ENCODE data around the gene RNF144B. TPM values are rescaled to one million over a fixed set of nuclear protein-coding genes. Genes with fewer than 3 reads are reported as not detected.
A peak's percentile ranks its signal among the peaks of the same experiment; 100 is the strongest.
"Not testable (repeated sequence)": the region's sequence is repeated elsewhere in the genome, so short reads cannot be mapped to it uniquely, and the experiment has no call there.

The RNF144B gene
- 1.1 and 1.3 TPM in 2 replicates for total RNA-seq (2014; rRNA removed; shearing (Covaris generic))
- polyA plus RNA-seq (2015; cell fraction: cytosol; rRNA removed) = 2.7 and 6.6 TPM in 2 replicates
- 3.0 and 3.4 TPM in 2 replicates for polyA plus RNA-seq (2015; cell fraction: nucleus; rRNA removed)

DNA sequence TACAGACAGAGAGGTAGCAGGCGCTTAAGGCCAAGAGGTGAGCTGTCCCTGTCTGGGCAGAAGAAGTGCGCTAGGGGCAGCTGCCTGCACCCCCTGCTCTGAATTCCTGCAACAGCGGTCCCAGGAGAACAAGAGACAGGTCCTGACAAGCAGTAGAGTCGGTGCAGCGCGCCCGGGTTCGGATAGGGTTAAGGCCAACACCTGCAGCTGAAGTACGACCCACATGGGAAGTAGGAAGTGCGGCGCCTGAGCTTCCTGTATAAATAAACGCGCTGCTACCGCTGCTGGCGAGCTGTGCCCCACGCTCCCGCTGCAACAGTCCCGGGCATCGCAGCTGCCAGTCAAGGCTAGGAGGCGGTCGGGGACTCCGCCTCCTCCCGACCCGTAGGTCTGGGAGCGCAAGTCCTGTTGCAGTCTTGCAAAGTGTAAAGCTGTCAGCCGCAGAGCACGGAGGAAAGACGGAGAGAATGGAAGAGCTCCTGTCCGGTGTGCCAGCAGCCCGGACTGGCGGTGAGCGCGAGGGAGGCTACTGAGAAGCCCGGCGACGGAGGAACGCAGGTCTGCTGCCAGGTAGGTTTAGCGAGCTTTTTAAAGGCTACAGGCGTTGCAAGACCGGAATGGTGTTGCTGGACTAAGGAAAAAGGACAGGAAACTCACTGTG is at the start of gene RNF144B:
RNF144B (plus strand) TSS at position 290 of the 661 bp plus-strand sequence. CDS start 12,185 bp downstream, outside the sequence.
- DNase-seq (ENCODE audit: low read depth) = peak; percentile 90

DNA sequence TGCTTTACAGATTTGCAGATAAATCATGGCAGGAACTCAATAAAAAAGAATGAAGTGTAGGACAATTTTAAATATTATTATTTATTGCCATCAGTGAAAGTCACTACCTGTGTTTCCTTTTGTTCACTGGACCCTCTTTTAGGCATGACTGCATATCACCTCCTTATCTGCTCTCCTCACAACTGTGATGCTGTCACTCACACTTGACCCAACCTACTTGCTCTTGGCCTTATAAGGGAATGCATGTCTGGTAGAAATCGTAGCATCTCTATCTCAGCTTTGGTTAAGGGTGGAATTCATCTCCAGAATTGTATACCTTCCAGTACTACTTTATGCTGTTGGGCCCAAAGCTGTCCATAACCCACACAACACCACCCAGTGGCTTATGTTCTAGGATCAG is 47.6 kb upstream of the RNF144B start:
- DNase-seq (ENCODE audit: low read depth) = no peak

DNA sequence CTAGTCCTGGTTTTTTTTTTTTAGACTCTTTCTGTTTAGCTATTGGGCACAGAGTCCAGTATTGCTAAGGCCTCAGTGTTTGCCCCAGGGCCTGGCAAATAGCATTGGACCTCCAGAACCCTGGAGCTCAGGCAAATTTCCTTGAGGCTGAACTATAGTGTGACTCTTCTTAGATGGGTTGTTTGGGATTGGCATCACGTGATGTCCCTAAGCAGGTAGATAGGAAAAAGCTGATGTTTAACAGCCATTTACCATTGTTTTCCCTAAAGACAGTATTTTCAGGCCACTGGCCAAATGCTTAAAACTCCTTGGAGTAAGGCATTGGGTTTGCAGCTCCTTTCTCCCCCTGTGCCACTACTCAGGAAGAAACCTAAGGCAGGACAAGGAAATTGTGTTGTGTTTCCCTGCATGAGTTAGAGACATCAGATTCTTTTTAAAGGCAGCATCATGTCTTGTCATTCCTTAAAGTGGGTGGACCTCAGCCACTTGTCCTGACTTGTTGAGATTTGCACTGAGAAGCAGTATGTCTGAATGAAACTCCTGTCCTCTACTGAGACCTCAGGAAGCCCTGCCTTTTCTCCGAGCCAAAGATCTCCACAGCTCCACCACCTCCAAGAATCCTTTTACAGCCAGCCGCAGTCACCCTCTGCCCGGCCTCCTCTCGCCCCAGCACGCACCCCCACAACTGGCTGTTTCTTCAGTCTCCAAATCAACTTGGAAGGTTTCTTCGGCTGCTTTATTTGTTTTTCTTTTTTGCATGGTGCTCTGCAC is 46.2 kb upstream of the RNF144B start:
- no peak for DNase-seq (ENCODE audit: low read depth)

DNA sequence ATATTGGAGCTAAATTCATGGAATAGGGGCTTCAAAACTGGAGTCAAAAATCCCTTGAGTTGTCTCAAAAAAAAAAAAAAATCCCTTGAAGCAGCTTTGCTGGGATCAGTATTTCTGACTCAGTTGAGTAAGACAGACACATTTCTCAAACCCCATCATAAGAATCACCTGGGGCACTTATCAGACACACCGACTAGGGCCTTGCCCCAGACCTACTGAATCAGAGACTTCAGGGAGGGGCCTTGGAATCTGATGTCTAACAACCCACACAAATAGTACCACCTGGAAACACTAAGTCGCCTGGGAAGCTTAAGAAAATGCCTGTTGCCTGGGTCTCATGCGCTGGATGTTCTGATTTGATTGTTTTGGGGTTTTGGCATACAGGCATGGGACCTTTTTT is 44.9 kb upstream of the RNF144B start:
- DNase-seq (ENCODE audit: low read depth) = no peak

DNA sequence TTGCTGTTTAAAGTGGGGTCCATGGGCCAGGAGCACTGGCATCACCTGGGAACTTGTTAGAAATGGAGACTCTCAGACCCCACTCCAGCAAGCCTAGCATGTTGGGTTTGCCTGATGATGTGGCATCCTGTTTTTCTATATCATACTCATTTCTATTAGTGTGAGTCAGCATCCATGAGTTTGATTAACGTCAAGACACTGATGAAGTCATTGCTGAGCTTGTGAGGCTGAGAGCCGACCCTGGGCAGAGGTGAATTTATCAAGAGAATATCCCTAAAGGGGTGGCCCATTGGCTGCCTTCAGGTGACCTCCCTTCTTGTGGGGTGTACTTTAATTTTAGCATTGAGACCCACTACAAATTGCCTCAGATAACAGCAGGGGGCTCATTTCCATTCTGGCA is 43.4 kb upstream of the RNF144B start:
- peak; percentile 83 for DNase-seq (ENCODE audit: low read depth)

DNA sequence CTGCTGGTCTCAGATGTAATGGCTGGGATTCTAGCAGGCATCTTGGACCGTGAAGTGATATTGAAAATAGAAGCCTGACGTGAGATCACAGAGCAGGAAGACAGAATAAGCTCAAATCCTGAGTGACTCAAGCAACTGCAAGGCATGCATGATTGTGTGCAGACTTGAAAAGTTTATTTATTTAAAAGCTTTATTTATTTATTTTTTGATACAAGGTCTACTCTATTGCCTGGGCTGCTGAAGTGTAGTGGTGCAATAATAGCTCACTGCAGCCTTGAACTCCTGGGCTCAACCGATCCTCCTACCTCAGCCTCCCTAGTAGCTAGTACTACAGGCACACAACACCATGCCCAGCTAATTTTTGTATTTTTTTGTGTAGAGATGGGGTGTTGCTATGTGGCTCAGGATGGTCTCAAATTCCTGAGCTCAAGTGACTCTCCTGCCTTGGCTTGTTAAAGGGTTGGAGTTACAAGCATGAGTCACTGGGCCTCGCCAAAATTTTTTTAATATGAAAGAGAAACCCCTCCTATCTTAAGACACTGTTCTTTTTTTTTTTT is 40.1 kb upstream of the RNF144B start:
- DNase-seq (ENCODE audit: low read depth) = peak; percentile 55

DNA sequence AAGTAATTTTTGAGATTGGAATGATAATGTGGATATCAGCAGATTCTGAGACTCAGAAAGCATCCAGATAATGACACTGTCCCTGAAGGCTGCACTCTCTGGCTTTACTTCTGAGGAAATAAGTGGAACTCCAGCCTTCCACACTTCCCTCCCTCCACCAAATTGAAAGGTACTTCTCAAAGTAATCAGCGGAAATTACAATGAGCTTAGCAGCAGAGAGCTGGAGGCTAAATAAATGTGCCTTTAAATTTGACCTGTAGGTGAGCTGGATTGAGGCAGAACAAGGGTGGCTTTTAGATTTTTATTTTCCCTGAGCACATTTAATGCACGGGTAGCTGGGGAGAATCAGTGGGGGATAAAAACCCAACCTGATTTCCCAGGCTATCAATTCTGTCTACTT is 39.3 kb upstream of the RNF144B start:
- DNase-seq (ENCODE audit: low read depth) = no peak

DNA sequence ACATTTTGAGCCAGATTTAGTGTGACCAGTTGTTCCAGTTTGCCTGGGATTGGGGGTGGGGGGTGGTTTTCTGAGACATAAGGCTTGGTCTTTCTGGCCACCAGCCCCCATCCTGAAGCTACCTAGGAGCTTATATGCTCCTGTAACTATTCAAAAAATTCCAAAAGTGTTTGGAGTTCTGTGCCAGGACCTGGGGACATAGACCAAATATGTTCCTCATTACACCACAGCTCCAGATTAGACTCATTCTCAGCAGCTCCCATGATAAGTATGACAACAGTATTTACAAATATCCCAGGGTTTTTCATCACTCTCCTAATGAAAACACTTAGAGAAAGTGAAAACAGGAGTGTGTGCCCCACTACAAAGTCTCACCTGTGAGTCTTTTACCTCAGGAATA is 37.8 kb upstream of the RNF144B start:
- no peak for DNase-seq (ENCODE audit: low read depth)

DNA sequence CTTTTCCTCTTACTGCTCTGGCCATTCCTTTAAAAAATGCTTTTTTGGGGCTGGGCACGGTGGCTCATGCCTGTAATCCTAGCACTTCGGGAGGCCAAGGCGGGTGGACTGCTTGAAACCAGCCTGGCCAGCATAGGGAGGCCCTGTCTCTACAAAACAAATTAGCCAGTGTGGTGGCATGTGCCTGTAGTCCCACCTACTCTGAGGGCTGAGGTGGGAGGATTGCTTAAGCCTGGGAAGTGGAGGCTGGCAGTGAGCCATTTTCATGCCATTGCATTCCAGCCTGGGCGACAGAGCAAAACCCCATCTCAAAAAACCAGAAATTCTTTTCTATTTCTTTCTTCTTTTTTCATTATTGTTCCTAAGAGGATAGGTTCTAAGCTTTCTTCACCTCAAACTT is 36.9 kb upstream of the RNF144B start:
- DNase-seq (ENCODE audit: low read depth) = no peak

DNA sequence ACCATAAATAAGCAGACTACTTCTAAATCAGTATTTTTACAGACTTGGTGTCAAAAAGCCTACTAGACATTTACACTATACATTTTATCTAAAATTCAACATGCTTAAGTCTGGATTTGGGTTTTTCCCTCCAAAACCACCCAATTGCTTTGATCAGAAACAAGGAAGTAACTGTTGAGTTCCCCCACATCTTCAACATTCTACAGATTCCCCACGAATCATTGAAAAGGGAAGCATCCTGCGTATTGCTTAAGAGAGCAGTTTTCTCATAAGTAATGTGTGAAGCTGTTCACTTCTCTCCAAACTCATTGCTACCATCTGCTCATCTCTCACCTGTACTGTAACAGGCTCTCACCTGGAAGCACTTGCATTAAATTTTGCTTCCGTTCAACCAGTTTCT is 36.4 kb upstream of the RNF144B start:
- DNase-seq (ENCODE audit: low read depth) = no peak

DNA sequence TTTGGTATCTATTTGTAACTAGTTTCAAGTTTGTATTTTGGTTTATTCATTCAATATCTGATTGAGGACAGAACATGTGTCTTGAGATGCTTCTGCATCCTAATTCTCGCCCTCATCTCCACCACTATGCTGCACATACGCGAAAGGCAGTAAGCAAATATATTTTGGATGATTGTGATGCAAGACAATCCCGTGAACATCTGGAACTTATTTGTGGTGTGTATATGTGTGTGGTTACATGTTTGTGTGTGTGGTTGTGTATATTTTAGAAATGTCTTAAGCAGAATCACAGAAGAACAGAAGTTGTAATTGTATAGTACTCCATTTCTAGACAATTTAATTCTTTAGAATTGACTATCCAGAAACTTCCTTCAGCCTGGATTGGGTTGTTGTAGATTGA is 35.1 kb upstream of the RNF144B start:
- no peak for DNase-seq (ENCODE audit: low read depth)

DNA sequence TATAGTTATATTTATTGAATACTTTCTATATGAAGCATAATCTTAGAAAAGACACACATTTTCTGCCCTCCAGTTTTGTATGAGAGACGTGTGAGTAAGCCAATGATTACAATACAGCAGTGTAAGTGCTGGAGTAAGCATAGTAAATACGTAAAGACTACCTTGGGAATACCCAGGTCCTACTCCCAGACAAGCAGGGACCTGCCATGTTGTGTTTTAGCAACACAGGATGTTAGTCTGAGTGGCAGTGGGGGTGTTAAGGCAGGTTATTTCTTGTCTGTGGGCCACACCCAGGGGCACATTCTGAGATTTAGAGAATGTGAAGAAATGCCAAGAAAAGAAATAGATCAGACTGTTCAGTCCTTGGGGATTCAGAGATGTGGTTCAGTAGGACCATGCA is 34.3 kb upstream of the RNF144B start:
- no peak for DNase-seq (ENCODE audit: low read depth)

DNA sequence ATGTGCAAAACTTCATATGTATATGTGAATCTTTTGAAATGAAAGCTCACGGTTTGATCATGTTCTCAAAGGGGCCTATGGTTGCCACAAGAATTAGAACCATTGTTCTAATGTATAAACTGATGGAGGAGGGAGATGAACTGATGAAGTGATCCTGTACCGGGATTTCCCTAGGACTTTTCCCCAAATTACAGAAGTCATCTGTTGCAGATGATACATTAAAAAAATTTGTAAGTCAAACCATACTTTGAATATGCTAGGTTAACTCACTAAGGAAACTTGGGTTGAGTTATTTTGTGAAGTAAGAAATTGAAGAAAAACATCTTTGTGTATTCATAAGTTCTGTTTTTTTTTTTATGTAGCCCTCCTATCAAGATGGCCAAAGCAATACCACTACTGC is 33.9 kb upstream of the RNF144B start:
- DNase-seq (ENCODE audit: low read depth) = no peak

DNA sequence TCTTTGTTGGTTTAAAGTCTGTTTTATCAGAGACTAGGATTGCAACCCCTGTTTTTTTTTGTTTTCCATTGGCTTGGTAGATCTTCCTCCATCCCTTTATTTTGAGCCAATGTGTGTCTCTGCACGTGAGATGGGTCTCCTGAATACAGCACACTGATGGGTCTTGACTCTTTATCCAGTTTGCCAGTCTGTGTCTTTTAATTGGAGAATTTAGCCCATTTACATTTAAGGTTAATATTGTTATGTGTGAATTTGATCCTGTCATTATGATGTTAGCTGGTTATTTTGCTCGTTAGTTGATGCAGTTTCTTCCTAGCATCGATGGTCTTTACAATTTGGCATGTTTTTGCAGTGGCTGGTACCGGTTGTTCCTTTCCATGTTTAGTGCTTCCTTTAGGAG is 29.6 kb upstream of the RNF144B start:
- not testable (repeated sequence) for DNase-seq (ENCODE audit: low read depth)

DNA sequence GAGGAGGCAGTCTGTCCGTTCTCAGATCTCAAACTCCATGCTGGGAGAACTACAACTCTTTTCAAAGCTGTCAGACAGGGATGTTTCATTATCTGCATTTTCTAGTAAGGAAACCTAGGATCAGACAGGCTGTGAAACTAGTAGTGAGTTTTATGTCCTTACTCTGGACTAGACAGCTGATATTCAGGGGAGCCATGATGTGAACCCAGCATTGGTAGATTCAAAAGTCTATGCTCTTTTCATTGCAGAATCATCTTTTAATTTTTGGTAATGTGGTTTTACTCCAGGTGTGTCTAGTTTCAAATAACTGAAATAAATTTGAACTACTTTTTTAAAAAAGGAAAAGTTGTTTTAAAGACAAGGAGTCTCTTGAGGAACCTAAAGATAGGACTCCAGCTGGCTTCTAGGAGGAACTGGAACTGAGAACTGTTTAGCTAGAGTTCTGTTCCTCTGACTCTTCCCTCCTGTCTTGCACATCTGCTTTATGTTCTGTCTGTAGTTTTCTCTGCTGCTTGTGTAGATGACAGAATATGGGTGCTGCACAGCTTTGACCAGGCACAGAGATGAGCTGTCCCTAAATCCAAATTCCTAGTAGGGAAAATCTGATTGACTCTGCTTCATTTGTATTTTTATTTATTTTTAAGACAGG is 27.8 kb upstream of the RNF144B start:
- DNase-seq (ENCODE audit: low read depth) = no peak

DNA sequence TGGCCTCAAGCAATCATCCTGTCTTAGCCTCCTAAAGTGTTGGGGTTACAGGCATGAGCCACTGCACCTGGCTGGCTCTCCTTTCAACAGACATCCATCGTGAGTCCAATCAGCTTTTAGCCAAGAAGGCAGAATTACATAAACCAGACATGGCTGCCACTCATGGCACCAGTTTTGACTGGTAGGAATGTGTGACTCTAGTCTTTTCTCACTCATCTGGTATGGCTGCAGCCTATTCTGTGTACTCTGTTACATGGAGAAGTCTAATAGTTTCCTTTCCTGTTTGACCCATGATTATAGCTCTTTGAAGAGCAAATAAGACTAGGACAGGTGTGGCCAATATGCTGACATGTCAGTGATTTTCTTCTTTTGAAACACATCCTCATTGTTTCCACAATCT is 27.0 kb upstream of the RNF144B start:
- DNase-seq (ENCODE audit: low read depth) = no peak

DNA sequence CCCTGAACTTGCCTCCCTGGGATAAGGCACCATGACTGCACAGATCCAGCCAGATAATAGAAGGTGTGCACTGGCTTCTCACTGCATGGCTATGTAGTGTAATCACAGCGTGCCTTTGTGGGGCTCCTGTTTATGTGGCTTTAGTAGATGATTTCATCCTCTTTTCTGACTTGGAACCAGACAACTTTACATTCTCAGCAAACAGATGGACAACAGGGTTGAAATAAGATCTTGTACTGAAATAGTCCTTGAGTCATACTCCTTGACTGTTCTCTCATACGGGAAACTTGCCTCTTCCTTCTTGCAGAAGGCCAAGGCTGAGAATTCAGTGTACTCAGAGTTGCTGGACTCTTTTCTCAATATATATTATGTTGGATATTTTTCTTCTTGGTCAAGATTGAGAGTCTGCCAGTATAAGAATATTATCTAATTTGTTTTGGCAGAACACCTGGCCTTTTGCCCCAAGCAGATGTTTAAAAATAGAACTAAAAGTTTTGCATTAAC is 25.0 kb upstream of the RNF144B start:
- DNase-seq (ENCODE audit: low read depth) = peak; percentile 69

DNA sequence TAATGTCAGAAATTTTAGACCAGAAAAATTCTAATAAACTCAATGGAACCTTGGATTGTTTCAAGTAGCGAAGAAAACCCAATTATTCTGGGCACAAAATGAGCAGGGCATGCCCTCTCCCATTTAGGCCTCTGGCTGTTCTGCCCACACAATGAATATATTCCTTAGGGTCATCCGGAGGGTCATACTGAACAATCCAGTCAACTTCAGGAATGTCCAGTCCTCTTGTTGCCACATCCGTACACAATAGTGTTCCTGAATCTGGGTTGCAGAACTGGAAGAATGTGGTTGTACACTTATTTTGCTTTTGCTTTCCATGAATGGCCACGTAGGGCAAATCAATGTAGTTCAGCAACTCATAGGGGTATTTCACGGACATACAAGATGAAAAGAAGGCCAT is 23.4 kb upstream of the RNF144B start:
- DNase-seq (ENCODE audit: low read depth) = no peak

DNA sequence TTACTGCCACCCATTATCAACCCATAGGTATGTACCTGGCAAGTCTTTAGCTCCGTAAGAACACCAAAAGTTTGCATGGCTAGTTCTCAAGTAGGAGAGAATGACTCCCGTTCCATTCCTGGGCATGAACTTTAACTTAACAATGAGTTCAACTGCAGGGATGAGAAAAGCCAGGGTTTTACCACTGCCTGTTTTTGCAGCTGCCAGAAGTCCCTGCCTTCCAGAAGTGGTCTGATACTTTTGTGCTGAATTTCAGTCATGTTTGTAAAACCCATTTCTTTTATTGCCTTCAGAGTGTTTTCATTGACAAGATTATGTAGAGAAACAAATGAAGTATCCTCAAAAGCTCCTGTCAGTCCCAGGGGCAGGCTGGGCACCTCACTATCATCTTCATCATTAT is 22.6 kb upstream of the RNF144B start:
- not testable (repeated sequence) for DNase-seq (ENCODE audit: low read depth)

DNA sequence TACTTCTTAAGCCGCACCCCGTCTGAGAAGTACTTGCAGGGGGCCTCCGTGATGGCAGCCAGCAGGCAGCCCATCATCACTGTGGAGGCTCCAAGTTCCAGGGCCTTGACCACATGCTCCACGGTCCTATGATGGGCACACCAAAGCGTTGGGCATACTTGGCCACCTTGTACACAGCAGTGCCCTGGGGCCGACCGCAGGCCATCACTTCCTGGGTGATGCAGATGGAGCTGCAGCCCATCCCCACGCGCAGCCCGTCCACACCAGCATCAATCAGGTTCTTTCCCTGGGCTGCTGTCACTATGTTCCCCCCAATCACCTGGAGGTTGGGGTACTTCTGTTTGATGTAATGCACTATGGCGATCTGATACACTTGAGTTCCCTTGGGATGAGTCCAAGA is 19.8 kb upstream of the RNF144B start:
- DNase-seq (ENCODE audit: low read depth) = no peak

DNA sequence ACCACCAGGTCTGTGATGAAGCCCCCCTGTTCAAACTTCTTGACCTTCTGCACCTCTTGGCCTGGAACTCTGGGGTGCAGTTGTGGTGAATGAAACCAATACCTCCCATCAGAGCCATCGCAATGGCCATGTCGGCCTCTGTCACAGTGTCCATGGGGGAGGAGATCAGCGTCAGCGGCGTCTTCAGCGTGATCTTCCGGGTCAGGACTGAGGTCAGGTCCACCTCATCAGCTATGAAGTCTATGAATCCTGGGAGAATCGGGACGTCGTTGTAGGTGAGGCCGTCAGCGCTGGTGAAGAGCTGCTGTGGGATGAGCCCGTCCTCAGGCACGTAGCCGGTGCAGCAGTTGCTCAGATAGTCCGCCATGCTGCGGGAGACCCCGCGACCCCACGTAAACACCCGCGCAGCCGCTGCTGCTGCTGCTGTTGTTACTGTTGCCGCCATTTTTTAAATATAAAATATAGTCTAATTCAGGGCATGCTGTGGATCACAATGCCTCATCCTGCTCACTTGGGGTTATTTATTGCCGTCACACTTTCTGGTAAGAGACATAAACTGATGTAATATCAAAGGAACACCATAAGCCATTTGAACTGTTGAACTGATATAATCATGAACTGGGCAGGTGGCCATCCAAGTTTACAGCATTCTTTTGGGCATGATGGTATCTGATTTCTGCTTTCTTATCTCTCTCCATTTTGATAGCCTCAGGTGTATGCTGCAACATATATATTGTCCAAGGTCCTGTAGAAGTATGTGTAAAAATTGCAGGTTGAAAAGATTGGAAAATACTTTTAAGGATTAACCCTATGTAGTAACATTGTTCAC is 18.7 kb upstream of the RNF144B start:
- no peak for DNase-seq (ENCODE audit: low read depth)
